ENCODE measurements around the gene LSMEM2. TPM values are rescaled to one million over a fixed set of nuclear protein-coding genes. Genes with fewer than 3 reads are reported as not detected.

Gene LSMEM2
- total and polyA plus RNA-seq, 9 of the 15 experiments (the other 6 are each of a cell fraction or from before 2014, with no cell fraction given), result not detected

GRCh38 chr3:50322115-50322385 lies 43.2 kb downstream of the LSMEM2 start:
- H3K79me2 ChIP-seq (ENCODE audit: control insufficient read depth, insufficient read depth, low read length), result peaks cover 27% of the 10 kb centered on the region
- H4K20me1 ChIP-seq (replicated peaks; ENCODE audit: control insufficient read depth, insufficient read depth, low read length), result no peaks in the 10 kb centered on the region
- H3K27ac ChIP-seq (ENCODE audit: extremely low read depth, low read depth, low read length), result peak overlapping the region; percentile 100
- peak overlapping the region; percentile 90 for H3K4me2 ChIP-seq (ENCODE audit: insufficient read depth, low read length)
- H3K9me1 ChIP-seq (ENCODE audit: control insufficient read depth, insufficient read depth, low read length), result no peaks in the 10 kb centered on the region
- FAIRE-seq, result no peak
- CTCF ChIA-PET (ENCODE audit: low intra/inter-chr PET ratio), result no interaction called here
- no peak for ATAC-seq
- no peaks in the 10 kb centered on the region for H3K9me3 ChIP-seq (replicated peaks; ENCODE audit: control insufficient read depth, insufficient read depth, low read depth, low read length)
- intact Hi-C loops (cut with micrococcal nuclease), result no loop called here
- POLR2A ChIA-PET, result interaction anchor here (1.0 kb wide), 1 partner anchor 19 kb away, joined by 4 read pairs; the partner anchor contains the start of gene HYAL1
- peak overlapping the region; percentile 98; a peak in 3 of 4 replicates for H3K9ac ChIP-seq (ENCODE audit: insufficient read depth in 1 of 2, low read depth in 2 of 2, low read length in 2 of 2)
- H2AFZ ChIP-seq (ENCODE audit: low read depth, low read length), result peak overlapping the region; percentile 99
- peaks cover 46% of the 10 kb centered on the region; the same call in 2 of the 3 replicates for H3K36me3 ChIP-seq (ENCODE audit: control insufficient read depth, insufficient read depth, low read length)
- DNase-seq (ENCODE audit: extremely low read depth in 1 of 4, low spot score in 3 of 4), result no peak
- no TSS peak for BruUV-seq (replicated peaks)
- in situ Hi-C loops (cut with MboI), result no loop called here
- whole genome bisulfite sequencing (ENCODE audit: insufficient coverage, low coverage, missing lambda C conversion rate), result 44% methylated on average over 9 of the region's 14 CpGs
- H3K4me3 ChIP-seq, result peak overlapping the region; percentile 81
- peaks cover 30 to 70% of the 10 kb centered on the region in 2 experiments for H3K4me1 ChIP-seq (replicated peaks in 1 of 2; ENCODE audit: control insufficient read depth in 2 of 2, insufficient read depth in 2 of 2, low read length in 2 of 2)
- H3K27me3 ChIP-seq (ENCODE audit: control insufficient read depth in 2 of 2, insufficient read depth in 2 of 2, low read length in 2 of 2), result no peaks in the 10 kb centered on the region
- no peak for TF ChIP-seq TCF15 (CRISPR knock-in tag; IDR thresholded peaks at IDR 0.05)
- TF ChIP-seq THRAP3 (IDR thresholded peaks at IDR 0.05; ENCODE audit: borderline replicate concordance), result no peak
- TF ChIP-seq NFRKB (IDR thresholded peaks at IDR 0.05; ENCODE audit: low read depth), result no peak
- no peak for TF ChIP-seq TEAD1 (CRISPR knock-in tag; IDR thresholded peaks at IDR 0.05)
- TF ChIP-seq, protein P1, sequence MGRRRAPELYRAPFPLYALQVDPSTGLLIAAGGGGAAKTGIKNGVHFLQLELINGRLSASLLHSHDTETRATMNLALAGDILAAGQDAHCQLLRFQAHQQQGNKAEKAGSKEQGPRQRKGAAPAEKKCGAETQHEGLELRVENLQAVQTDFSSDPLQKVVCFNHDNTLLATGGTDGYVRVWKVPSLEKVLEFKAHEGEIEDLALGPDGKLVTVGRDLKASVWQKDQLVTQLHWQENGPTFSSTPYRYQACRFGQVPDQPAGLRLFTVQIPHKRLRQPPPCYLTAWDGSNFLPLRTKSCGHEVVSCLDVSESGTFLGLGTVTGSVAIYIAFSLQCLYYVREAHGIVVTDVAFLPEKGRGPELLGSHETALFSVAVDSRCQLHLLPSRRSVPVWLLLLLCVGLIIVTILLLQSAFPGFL (CRISPR knock-in tag; IDR thresholded peaks at IDR 0.05), result no peak
- TF ChIP-seq PCBP1 (IDR thresholded peaks at IDR 0.05; ENCODE audit: low read depth, low read length, poor library complexity, severe bottlenecking), result peak; percentile 24
- TF ChIP-seq, protein P2, sequence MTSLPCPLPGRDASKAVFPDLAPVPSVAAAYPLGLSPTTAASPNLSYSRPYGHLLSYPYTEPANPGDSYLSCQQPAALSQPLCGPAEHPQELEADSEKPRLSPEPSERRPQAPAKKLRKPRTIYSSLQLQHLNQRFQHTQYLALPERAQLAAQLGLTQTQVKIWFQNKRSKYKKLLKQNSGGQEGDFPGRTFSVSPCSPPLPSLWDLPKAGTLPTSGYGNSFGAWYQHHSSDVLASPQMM (CRISPR knock-in tag; IDR thresholded peaks at IDR 0.05), result no peak
- no peak for TF ChIP-seq KLF13 (tag; IDR thresholded peaks at IDR 0.05; ENCODE audit: borderline replicate concordance, low read depth)
- TF ChIP-seq KDM4B (IDR thresholded peaks at IDR 0.05; ENCODE audit: borderline replicate concordance in 2 of 2, low read depth in 1 of 2), result no peak
- TF ChIP-seq, protein P3, sequence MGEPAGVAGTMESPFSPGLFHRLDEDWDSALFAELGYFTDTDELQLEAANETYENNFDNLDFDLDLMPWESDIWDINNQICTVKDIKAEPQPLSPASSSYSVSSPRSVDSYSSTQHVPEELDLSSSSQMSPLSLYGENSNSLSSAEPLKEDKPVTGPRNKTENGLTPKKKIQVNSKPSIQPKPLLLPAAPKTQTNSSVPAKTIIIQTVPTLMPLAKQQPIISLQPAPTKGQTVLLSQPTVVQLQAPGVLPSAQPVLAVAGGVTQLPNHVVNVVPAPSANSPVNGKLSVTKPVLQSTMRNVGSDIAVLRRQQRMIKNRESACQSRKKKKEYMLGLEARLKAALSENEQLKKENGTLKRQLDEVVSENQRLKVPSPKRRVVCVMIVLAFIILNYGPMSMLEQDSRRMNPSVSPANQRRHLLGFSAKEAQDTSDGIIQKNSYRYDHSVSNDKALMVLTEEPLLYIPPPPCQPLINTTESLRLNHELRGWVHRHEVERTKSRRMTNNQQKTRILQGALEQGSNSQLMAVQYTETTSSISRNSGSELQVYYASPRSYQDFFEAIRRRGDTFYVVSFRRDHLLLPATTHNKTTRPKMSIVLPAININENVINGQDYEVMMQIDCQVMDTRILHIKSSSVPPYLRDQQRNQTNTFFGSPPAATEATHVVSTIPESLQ (CRISPR knock-in tag; IDR thresholded peaks at IDR 0.05), result no peak
- TF ChIP-seq POLR2AphosphoS2 (IDR thresholded peaks at IDR 0.05; ENCODE audit: low read length), result no peak
- 0 out of 2 replicates have a peak, but pooled peaks have one; percentile 26 for TF ChIP-seq ZBTB33 (CRISPR knock-in tag; IDR thresholded peaks at IDR 0.05)
- TF ChIP-seq YBX1 (IDR thresholded peaks at IDR 0.05), result no peak
- no peak for TF ChIP-seq GTF2F1 (IDR thresholded peaks at IDR 0.05; ENCODE audit: low read depth, low read length)
- TF ChIP-seq ZBED1 (IDR thresholded peaks at IDR 0.05), result no peak
- TF ChIP-seq, protein P4, sequence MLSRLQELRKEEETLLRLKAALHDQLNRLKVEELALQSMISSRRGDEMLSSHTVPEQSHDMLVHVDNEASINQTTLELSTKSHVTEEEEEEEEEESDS (CRISPR knock-in tag; IDR thresholded peaks at IDR 0.05), result no peak
- no peak for TF ChIP-seq BCL6 (CRISPR knock-in tag; IDR thresholded peaks at IDR 0.05)
- no peak for TF ChIP-seq ZNF778 (CRISPR knock-in tag; IDR thresholded peaks at IDR 0.05)
